Measurements from ENCODE around the gene KLHL17.

DNA sequence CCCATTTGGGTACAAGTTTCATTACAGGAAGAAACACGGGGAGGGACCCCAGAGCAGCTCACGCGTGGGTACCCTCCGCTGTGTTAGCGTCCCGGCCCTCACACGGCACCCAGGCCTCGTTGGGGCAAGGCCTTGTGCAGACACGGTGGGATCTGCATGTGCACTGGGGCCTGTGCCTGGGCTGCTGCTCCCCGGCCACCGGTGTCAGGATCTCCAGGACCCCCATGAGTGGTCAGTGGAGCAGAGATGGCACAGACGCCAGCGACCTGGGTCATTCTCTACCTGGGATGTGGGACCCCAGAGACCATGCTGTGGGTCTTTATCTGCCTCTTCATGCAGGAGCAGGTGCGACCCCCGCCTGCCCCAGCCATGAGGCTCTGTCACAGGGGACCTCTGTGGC, 42.0 kb upstream of the KLHL17 start:
- TF ChIP-seq, protein P1, sequence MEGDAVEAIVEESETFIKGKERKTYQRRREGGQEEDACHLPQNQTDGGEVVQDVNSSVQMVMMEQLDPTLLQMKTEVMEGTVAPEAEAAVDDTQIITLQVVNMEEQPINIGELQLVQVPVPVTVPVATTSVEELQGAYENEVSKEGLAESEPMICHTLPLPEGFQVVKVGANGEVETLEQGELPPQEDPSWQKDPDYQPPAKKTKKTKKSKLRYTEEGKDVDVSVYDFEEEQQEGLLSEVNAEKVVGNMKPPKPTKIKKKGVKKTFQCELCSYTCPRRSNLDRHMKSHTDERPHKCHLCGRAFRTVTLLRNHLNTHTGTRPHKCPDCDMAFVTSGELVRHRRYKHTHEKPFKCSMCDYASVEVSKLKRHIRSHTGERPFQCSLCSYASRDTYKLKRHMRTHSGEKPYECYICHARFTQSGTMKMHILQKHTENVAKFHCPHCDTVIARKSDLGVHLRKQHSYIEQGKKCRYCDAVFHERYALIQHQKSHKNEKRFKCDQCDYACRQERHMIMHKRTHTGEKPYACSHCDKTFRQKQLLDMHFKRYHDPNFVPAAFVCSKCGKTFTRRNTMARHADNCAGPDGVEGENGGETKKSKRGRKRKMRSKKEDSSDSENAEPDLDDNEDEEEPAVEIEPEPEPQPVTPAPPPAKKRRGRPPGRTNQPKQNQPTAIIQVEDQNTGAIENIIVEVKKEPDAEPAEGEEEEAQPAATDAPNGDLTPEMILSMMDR (IDR thresholded peaks at IDR 0.05 in 8 of 11, conservative IDR thresholded peaks at IDR 0.05 in 3 of 11): no peak
- TF ChIP-seq POLR2A (IDR thresholded peaks at IDR 0.05): no peak

Measured in spleen (tissue), 7 donors.